Measurements from ENCODE around the gene PLSCR1.

DNA sequence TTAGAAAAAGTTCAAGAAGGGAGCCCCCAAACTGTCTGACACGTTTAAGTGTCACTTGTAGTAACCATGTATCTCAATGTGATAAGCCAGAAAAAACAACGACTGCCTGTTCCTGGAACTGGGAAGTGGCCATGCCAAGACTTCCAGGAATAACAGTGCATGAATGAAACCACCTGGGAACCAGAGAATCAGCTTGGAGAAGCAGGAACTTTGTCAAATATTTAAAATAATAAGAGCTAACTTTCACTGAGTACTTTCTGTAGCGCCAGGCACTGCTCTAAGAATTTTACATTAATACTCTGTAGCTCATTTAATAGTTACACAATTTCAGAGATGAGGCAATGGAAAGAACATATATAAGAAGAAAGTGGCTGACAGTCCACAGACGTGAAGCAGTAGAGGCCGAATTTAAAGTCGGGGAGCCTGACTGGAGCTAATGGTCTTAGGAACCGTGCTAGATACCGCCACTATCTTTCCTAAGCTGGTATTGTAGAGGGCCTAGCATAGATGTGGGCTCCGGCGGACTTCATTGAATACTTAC, 876 bp downstream of the PLSCR1 start:
- TF ChIP-seq, protein P1, sequence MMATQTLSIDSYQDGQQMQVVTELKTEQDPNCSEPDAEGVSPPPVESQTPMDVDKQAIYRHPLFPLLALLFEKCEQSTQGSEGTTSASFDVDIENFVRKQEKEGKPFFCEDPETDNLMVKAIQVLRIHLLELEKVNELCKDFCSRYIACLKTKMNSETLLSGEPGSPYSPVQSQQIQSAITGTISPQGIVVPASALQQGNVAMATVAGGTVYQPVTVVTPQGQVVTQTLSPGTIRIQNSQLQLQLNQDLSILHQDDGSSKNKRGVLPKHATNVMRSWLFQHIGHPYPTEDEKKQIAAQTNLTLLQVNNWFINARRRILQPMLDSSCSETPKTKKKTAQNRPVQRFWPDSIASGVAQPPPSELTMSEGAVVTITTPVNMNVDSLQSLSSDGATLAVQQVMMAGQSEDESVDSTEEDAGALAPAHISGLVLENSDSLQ (IDR thresholded peaks at IDR 0.05) = no peak
- TF ChIP-seq CTBP1 (IDR thresholded peaks at IDR 0.05; ENCODE audit: borderline replicate concordance) = no peak
- TF ChIP-seq SUZ12 (IDR thresholded peaks at IDR 0.05) = no peak
- no peak for TF ChIP-seq FOXA1 (IDR thresholded peaks at IDR 0.05)
- TF ChIP-seq LEF1 (IDR thresholded peaks at IDR 0.05; ENCODE audit: borderline replicate concordance) = no peak
